Pons (tissue), 1 donor: ENCODE data around the gene GABPA.
"Not testable (repeated sequence)": the region's sequence is repeated elsewhere in the genome, so short reads cannot be mapped to it uniquely, and the experiment has no call there.

Experiments used
- DNase-seq: peaks from one replicate; pipeline ENCODE4 v3.0.0-alpha.2; 2016; ENCODE audit warnings: low spot score

GABPA gene

DNA sequence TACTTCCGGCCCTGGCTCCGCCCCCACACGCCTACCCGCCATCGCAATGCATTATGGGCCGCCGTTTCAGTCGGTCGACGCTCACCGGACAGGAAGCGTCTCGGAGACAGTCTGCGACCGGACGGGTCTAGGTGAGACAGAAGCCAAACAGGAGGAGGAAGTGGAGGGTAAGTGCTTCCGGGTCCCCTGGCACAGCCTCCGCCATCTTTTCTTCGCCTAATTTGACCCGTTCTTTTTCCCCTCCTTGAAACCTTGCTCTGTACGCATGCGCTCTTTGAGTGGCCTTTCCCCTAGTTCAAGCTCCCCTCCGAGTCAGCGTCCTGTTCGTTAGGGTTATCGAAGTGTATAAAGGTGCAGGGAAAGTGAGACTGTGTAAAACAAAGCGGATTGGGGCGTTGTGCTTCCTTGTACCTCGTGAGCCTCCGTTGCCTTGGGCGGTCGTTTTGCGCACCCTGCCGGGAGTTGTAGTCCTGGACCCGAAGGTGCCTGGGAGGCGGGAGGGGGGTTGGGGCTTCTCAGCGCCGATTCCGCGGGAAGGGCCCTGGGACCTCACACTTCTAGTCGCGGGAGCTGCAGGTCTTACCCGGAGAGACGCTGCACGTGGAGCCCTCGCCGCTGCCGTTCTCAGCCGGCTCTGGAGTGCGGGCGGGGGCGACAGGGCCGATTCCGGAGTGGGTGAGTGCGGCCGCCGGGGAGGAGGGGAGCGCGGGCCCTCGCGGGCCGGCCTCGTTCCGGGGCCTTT, at the start of gene GABPA, which contains the start of gene ATP5PF:
Gene GABPA, plus strand, starts transcription at position 69 of the 742 bp plus-strand sequence. CDS start 6,627 bp downstream, outside the sequence.
Gene ATP5PF, minus strand, starts transcription at position 1 of the 742 bp plus-strand sequence. CDS start 5,110 bp downstream, outside the sequence.
- DNase-seq = peak; percentile 99

DNA sequence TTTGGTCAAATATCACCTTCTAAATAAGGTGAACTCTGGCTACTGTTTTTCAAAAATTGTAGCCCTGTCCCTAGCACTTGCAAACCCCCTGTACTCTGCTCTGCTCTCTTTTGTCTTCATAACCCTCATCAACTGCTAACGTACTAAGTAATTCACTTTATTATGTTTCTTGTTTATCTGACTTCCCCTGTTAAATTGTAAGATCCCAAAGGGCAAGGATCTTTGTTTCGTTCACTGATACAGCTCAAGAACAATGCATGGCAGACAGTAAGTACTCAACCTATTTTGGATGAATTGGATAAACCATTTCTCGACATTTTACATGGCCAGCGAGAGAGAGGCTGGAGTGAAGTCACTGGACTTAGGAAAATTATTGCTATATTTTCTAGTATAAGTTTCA, 47.0 kb upstream of the GABPA start:
- no peak for DNase-seq

DNA sequence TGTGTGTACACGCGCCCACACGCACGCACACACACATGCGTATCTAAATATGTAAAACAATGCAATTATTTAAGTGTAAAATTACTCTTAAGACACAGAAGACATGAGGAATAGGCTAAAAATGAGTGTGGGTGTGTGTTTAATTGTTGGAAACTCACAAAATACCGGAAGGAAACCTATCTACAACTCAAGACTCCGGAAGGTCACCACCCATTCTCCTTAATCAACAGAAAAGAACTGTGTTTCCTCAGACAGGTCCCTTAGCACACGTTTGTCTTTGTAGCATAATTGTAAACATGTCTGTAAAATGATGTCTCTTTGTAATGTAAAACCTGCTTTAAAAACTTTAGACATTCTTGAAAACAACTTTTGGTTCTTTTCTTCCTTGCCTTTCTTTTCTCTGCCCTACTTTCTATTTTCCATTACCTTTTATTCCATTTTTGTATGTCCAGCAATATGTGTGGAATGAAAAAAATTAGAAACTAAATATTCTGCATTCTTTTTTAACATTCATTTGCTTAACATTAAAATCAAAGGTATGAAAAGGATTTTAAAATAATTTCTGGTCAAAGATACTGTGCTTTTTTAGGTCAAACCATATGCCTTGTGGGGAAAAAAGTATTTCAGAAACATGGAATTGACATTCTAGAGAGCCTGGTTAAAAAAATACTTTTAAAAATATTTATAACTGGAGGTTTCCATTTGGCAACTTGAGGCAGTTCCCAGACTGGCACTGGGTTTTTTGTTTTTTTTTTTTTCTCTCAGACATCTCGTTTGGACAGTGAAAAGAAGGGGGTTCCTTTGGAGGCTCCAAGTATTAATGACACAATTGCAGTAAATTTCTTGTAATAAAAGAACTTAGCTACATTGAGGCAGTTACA, 46.3 kb upstream of the GABPA start:
- no peak for DNase-seq

GRCh38 chr21:25689226-25689625, 45.5 kb upstream of the GABPA start:
- DNase-seq = no peak

DNA sequence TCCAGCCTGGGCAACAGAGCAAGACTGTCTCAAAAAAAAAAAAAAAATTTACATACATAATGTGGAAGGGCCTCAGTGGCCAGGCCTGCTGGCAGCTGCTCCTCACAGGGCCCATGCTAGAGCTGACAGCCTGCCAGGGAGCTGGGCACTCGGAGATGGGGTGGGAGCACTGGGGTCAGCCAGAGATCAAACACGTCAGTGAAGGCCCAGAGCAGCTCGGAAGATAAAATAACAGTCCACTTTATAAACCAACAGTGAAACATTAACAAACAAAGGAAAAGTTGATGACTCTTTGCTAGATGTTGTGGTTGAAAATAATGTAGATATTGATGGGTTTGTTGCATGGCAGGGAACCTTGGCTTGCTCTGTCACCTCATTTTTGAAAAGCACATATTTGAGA, 42.8 kb upstream of the GABPA start:
- no peak for DNase-seq

DNA sequence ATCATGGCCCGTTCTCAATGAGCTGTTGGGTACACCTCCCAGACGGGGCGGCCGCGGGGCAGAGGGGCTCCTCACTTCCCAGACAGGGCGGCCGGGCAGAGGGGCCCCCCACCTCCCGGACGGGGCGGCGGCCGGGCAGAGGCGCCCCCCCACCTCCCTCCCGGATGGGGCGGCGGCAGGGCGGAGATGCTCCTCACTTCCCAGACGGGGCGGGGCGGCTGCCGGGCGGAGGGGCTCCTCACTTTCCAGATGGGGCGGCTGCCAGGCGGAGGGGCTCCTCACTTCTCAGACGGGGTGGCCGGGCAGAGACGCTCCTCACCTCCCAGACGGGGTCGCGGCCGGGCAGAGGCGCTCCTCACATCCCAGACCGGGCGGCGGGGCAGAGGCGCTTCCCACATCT, 39.3 kb upstream of the GABPA start:
- not testable (repeated sequence) for DNase-seq

GRCh38 chr21:25700741-25701140, 34.0 kb upstream of the GABPA start:
- no peak for DNase-seq

GRCh38 chr21:25701529-25701928, 33.2 kb upstream of the GABPA start:
- DNase-seq = no peak

DNA sequence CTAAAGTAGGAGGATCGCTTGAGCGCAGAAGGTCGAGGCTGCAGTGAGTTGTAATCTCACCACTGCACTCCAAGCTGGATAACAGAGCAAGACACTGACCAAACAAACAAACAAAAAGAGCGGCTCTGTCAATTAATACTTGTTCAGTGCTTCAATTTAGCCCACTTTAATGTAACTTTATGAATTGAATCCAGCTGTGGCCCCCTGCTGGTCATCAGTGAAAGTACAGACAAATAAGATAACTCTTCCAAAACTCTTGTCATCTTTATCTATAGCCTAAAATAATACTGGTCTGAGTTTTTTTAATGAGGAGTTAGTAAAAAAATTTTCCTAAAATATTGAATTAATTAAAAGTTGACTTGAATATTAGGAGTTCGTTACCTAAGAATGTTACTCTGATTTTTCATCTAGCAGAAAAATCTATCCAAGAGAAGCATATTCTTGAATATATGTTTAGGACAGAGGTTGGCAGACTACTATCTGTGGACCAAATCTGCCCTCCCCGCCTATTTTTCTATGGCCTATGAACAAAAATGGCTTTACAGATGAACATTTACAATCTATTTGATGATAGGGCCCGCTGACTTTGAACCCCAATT, 26.2 kb upstream of the GABPA start:
- peak; percentile 59 for DNase-seq

DNA sequence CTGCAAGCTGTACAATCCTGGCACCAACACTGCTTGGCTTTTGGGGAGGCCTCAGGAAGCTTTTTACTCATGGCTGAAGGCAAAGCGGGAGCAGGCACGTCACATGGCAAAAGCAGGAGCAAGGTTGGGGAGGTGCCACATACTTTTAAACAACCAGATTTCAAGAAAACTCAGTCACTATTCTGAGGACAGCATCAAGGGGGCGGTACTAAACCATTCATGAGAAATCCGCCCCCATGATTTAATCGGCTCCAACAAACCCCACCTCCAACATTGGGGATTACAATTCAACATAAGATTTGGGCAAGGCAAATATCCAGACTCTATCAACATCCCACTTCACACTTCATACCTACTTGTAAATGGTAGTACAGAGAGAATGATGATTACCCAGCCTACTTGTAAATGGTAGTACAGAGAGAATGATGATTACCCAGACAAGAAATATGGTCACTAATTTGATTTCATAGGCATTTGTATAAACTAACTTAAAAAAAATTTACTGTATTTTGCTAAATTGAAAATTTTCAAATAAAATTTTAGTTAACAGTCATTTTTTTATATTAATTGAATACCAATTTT, 25.0 kb upstream of the GABPA start:
- DNase-seq = no peak

GRCh38 chr21:25710550-25710949, 24.2 kb upstream of the GABPA start:
- DNase-seq = no peak

GRCh38 chr21:25714066-25714465, 20.7 kb upstream of the GABPA start:
- DNase-seq = not testable (repeated sequence)

DNA sequence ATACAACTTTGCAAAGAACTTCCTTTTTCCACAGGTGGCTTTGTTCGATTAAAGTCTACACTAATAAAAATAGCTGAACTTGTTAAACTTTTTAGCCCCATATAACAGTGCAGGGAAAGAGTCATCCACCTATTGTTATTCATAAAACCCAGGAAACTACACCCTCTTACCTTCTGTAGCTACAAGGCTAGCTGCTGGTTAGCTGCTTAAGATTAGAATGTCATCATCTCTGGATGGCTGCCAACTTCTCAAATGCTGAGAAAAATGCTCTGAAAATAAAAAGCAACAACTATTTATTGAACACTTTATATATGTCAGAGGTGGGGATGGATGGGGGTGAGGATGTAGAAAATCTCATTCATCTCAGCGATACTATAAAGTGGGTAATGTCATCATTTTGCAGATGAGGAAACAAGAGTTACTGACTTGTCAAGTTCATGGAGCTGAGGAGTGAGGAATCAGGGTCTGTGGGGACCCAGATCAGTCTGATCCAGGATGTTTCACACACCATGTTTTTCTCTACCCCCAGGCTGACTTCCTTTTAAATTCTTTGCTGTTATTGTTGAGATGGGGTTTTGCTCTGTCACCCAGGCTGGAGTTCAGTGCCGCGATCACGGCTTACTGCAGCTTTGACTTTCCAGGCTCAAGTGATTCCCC, 17.2 kb upstream of the GABPA start:
- no peak for DNase-seq

DNA sequence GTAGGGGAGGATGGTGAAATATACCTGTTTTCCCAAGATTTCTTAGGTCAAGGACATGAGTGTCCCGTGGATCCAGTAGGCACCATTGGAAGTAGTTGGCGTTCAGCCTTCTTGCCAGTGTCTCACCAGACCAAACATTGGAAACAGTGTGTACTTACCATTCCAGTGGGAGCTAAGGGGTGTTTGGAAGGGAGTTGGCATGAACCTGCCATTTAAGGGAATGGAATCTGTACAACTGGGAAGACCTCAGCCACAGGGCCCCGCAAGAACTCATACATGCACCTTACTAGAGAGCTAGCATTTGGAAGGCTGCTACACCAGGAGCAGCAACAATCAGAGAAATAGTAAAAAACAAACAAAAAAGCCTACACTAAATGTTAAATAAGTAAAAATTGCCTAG, 12.8 kb upstream of the GABPA start:
- no peak for DNase-seq

GRCh38 chr21:25722631-25723030, 12.1 kb upstream of the GABPA start:
- no peak for DNase-seq

DNA sequence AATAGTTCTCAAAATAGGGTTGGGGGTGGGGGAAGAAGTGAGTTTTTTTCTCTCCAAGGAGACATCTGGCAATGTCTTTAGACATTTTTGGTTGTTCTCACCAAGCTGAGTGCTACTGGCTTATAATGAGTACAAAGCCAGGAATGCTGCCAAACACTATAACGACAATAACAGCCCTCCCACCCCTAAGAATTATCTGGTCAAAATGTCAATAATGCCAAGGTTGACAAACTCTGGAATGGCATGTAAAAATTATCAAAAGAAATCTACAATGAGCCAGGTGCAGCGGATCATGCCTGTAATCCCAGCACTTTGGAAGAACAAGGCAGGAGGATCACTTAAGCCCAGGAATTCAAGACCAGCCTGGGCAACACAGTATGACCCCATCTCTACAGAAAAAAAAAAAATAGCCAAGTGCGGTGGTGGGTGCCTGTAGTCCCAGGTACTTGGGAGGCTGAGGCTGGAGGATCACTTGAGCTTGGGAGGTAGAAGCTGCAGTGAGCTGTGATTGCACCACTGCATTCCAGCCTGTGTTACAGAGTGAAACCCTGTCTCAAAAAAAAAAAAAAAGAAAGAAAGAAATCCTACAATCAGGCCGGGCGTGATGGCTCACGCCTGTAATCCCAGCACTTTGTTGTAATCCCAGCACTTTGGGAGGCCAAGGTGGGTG, 2.5 kb upstream of the GABPA start:
- no peak for DNase-seq

DNA sequence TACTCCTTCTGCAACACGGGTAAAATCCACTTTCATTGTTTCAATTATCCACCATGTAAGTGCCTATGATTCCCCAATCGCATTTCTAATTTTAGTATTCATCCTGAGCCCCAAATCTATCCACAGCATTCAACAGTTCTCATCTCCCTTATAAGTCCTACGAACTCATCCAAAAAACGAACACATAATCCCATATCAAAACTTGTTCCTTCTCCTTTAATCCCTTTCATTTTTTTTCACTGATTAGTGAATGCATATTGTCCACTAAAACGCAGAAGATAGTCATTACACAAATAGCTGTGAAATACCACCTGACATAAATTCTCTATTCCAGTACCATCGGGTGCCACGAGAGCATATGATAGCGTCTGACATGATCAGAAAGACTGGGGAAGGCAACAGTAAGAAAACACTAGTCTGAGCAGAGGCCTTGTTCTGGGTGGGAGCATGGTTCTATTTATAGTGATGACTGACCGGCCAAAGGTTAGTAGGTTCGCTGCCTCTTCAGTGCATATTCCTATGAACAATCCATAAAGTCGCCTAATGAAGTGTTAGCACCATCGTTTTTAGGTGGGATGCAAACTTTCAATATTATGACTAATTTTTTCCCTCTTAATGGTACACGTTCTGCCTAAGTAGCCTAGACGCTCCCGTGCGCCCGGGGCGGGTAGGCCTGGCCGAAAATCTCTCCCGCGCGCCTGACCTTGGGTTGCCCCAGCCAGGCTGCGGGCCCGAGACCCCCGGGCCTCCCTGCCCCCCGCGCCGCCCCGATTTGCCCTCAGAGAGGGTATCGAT, 716 bp upstream of the GABPA start:
- DNase-seq = peak; percentile 38

- no peak for DNase-seq
These were observed 193 bp upstream of the GABPA start for GRCh38 chr21:25734654-25734903.

DNA sequence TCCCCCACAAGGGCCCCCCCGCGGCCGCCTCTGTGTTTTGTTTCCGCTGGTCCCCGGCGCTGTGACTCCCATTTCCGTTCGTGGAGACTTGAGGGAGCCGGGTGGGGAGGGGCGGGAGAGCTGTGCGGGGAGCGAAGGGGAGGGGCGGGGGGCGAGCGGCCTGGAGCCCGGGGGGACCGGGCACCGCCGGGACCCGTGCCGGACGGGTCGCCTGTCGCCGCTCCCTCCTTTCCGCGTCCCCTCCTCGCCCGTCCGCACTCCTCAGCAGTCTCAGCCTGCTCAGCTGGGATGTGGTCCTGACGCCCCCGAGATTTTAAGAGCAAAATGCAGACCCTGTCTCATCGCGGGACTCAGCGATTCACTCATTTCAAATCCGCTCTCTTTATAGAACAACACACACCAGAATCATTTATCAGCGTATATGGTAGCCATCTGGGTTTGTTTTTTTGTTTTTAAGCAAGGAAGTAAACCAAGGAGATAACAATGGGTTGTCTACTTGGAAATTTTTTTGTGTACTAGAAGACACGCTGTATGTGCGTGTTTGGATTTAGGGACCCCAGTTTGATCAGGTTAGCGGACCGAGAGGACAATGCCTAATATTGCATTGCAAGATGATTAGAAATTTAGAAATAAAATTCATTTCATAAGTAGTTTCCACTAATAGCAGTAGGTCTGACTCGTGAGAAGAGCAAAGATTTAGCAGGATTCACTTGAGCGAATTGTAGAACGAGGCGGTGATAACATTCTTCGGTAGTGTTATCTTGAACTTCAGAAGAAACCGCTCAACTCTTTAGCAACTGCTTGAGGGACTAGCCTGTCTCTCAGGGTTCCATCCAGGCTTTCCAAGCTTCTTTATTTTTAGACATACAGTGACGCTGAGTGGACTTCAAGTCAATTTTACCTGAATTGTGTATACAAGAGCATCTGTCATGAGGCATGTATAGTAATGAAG, 1.1 kb downstream of the GABPA start:
- DNase-seq = peak; percentile 88
